H1 (cell line): Measurements from ENCODE around the gene RNF144A. TPM values are rescaled to one million over a fixed set of nuclear protein-coding genes. Genes with fewer than 3 reads are reported as not detected.

Experiments
- CTCF ChIA-PET: fragments of 300-600 bp; sonication (Branson Sonifier 250); formaldehyde crosslinking; loops from one replicate; lab custom pipeline; 2021; ENCODE audit not compliant: partially characterized antibody; lab: Charles Lee
- POLR2A ChIA-PET: fragments of 300-600 bp; sonication (Branson Sonifier 250); formaldehyde crosslinking; loops from one replicate; lab custom pipeline; 2021; ENCODE audit warnings: inconsistent platforms; ENCODE audit not compliant: partially characterized antibody; lab: Charles Lee
- DNase-seq, 2 experiments: peaks; one replicate each; pipeline versions ENCODE4 v3.0.0 to v3.0.0-alpha.2; 2010 to 2022; ENCODE audit warnings: low spot score in 2 of 2, low read depth in 1 of 2, mixed read lengths in 1 of 2
- FAIRE-seq: peaks from 2 replicates; lab custom pipeline; 2011; peaks lifted over from hg19 to GRCh38; lab: Jason Lieb, UNC
- H2AFZ ChIP-seq: 2 replicates; pipeline ENCODE4 v1.8.1; 2012; ENCODE audit warnings: low read length, inconsistent platforms
- H2AK5ac ChIP-seq: 2 replicates; pipeline ENCODE4 v1.6.1; 2013; ENCODE audit warnings: low read depth, low read length
- H2BK120ac ChIP-seq: replicated peaks from 2 replicates; pipeline ENCODE3; 2013; ENCODE audit warnings: low read depth, low read length, inconsistent platforms
- H2BK12ac ChIP-seq: 2 replicates; pipeline ENCODE4 v1.6.1; 2013; ENCODE audit warnings: low read depth, low read length
- H2BK15ac ChIP-seq: 2 replicates; pipeline ENCODE4 v1.6.1; 2013; ENCODE audit warnings: low read length
- H2BK20ac ChIP-seq: 2 replicates; pipeline ENCODE4 v1.6.1; 2013; ENCODE audit warnings: low read length
- H2BK5ac ChIP-seq: 2 replicates; pipeline ENCODE4 v1.6.1; 2013; ENCODE audit warnings: low read depth, low read length
- H3K14ac ChIP-seq: 2 replicates; pipeline ENCODE4 v1.6.1; 2013; ENCODE audit warnings: inconsistent platforms; ENCODE audit not compliant: insufficient read length
- H3K18ac ChIP-seq: 2 replicates; pipeline ENCODE4 v1.6.1; 2013; ENCODE audit warnings: low read length; ENCODE audit errors: extremely low read depth
- H3K23ac ChIP-seq: 2 replicates; pipeline ENCODE4 v1.6.1; 2013; ENCODE audit warnings: inconsistent platforms; ENCODE audit not compliant: insufficient read length
- H3K23me2 ChIP-seq: 2 replicates; pipeline ENCODE4 v1.6.1; 2013; ENCODE audit warnings: low read depth, low read length
- H3K27ac ChIP-seq: 2 replicates; pipeline ENCODE4 v1.6.1; 2011; ENCODE audit warnings: low read depth, low read length, inconsistent platforms
- H3K27me3 ChIP-seq, 4 experiments: replicated peaks in 1 of 4; 1 replicate in 1 of 4; 2 replicates in 3 of 4; pipeline versions ENCODE4 v1.6.1 to v1.8.1; 2011 to 2013; ENCODE audit warnings: low read length in 3 of 4, mild to moderate bottlenecking in 3 of 4, inconsistent platforms in 2 of 4, mixed read lengths in 2 of 4, moderate library complexity in 1 of 4; ENCODE audit not compliant: control insufficient read depth in 3 of 4, insufficient read depth in 3 of 4; ENCODE audit errors: extremely low read depth in 1 of 4
- H3K36me3 ChIP-seq, 4 experiments: 2 replicates each; pipeline versions ENCODE4 v1.6.1 to v1.8.1; 2011 to 2013; ENCODE audit warnings: mild to moderate bottlenecking in 4 of 4, low read length in 3 of 4, moderate library complexity in 2 of 4, control low read depth in 1 of 4, inconsistent platforms in 1 of 4; ENCODE audit not compliant: insufficient read depth in 4 of 4, control insufficient read depth in 2 of 4
- H3K4ac ChIP-seq: replicated peaks from 2 replicates; pipeline ENCODE3; 2013; ENCODE audit warnings: low read length, low read depth, mixed read lengths, inconsistent platforms; ENCODE audit not compliant: insufficient read length
- H3K4me1 ChIP-seq, 4 experiments: replicated peaks in 1 of 4; 1 replicate in 1 of 4; 2 replicates in 3 of 4; pipeline versions ENCODE4 v1.6.1 to v1.8.1; 2011 to 2013; ENCODE audit warnings: low read length in 3 of 4, inconsistent platforms in 2 of 4, mixed read lengths in 1 of 4; ENCODE audit not compliant: insufficient read depth in 4 of 4, control insufficient read depth in 3 of 4
- H3K4me2 ChIP-seq, 2 experiments: 2 replicates each; pipeline versions ENCODE4 v1.6.1 to v1.8.1; 2011 to 2013; ENCODE audit warnings: low read depth in 2 of 2, low read length in 2 of 2, control low read depth in 1 of 2, inconsistent platforms in 1 of 2, mild to moderate bottlenecking in 1 of 2; ENCODE audit not compliant: insufficient read depth in 1 of 2
- H3K4me3 ChIP-seq, 4 experiments: fragments of 200-600, 300-600 bp in 1 of 4; sonication (generic), shearing (Covaris generic), sonication (Bioruptor Twin) in 1 of 4; 2 replicates each; pipeline versions ENCODE4 v1.5.1 to v1.8.1; 2011 to 2016; ENCODE audit warnings: low read length in 4 of 4, low read depth in 3 of 4, control low read depth in 2 of 4, inconsistent platforms in 2 of 4, mild to moderate bottlenecking in 2 of 4, mixed read lengths in 1 of 4, moderate library complexity in 1 of 4; ENCODE audit not compliant: insufficient read depth in 2 of 4; ENCODE audit errors: extremely low read depth in 1 of 4
- H3K56ac ChIP-seq: replicated peaks from 2 replicates; pipeline ENCODE3; 2013; ENCODE audit warnings: low read depth, mild to moderate bottlenecking, mixed read lengths, low read length, inconsistent platforms; ENCODE audit not compliant: insufficient read length
- H3K79me1 ChIP-seq: 2 replicates; pipeline ENCODE4 v1.6.1; 2013; ENCODE audit warnings: low read depth, low read length, control low read depth
- H3K79me2 ChIP-seq, 2 experiments: 2 replicates each; pipeline versions ENCODE4 v1.6.1 to v1.8.1; 2012 to 2013; ENCODE audit warnings: low read length in 2 of 2, mild to moderate bottlenecking in 2 of 2, inconsistent platforms in 1 of 2; ENCODE audit not compliant: insufficient read depth in 2 of 2, control insufficient read depth in 1 of 2
- H3K9ac ChIP-seq, 4 experiments: replicated peaks in 1 of 4; 1 replicate in 1 of 4; 2 replicates in 3 of 4; pipeline versions ENCODE4 v1.6.1 to v1.8.1; 2011 to 2013; ENCODE audit warnings: low read depth in 3 of 4, low read length in 3 of 4, control low read depth in 2 of 4, mild to moderate bottlenecking in 2 of 4, moderate library complexity in 2 of 4, inconsistent platforms in 1 of 4; ENCODE audit errors: extremely low read depth in 1 of 4
- H3K9me3 ChIP-seq, 2 experiments: 2 replicates each; pipeline versions ENCODE4 v1.6.1 to v1.8.1; 2012 to 2013; ENCODE audit warnings: mild to moderate bottlenecking in 2 of 2, moderate library complexity in 2 of 2, control low read depth in 1 of 2, inconsistent platforms in 1 of 2, low read depth in 1 of 2, low read length in 1 of 2, mixed read lengths in 1 of 2; ENCODE audit not compliant: insufficient read depth in 2 of 2
- H4K20me1 ChIP-seq, 2 experiments: replicated peaks in 1 of 2; 2 replicates each; pipeline versions ENCODE3 to v1.8.1; 2011 to 2013; ENCODE audit warnings: inconsistent platforms in 2 of 2, low read length in 2 of 2, mild to moderate bottlenecking in 1 of 2; ENCODE audit not compliant: insufficient read depth in 2 of 2, control insufficient read depth in 1 of 2
- H4K5ac ChIP-seq: 2 replicates; pipeline ENCODE4 v1.6.1; 2013; ENCODE audit warnings: low read length, low read depth, mixed read lengths, inconsistent platforms; ENCODE audit not compliant: insufficient read length
- H4K8ac ChIP-seq: 2 replicates; pipeline ENCODE4 v1.8.0; 2013; ENCODE audit warnings: mild to moderate bottlenecking, moderate library complexity, low read length, inconsistent platforms; ENCODE audit not compliant: insufficient read depth; ENCODE audit errors: extremely low read depth
- H4K91ac ChIP-seq: replicated peaks from 2 replicates; pipeline ENCODE3; 2013; ENCODE audit warnings: low read length, mixed read lengths, inconsistent platforms; ENCODE audit not compliant: insufficient read length
- RXRA ChIP-seq: IDR thresholded peaks from 2 replicates; pipeline ENCODE4 v1.6.1; 2011; ENCODE audit warnings: low read depth, mild to moderate bottlenecking, low read length, moderate library complexity; ENCODE audit not compliant: insufficient read depth
- SP1 ChIP-seq: IDR thresholded peaks from 2 replicates; pipeline ENCODE4 v1.6.1; 2011; ENCODE audit warnings: low read depth, low read length
- TEAD4 ChIP-seq: IDR thresholded peaks from 2 replicates; pipeline ENCODE4 v1.6.1; 2012; ENCODE audit warnings: low read depth, low read length, inconsistent platforms, mixed read lengths
- WGBS, 2 experiments: shearing (Covaris generic) in 1 of 2; methylation state at CpG; one replicate each; pipeline versions ENCODE4 v1.1.6 to v1.1.7; 2013 to 2015; ENCODE audit warnings: low lambda C conversion rate in 2 of 2, mixed read lengths in 2 of 2, inconsistent platforms in 1 of 2, low coverage in 1 of 2, missing lambda C conversion rate in 1 of 2; ENCODE audit not compliant: insufficient replicate concordance in 2 of 2, insufficient coverage in 1 of 2, insufficient read length in 1 of 2; ENCODE audit errors: extremely low coverage in 1 of 2, missing lambda C conversion rate in 1 of 2; 5-methylcytosine and 5-hydroxymethylcytosine counted together
- polyA plus RNA-seq, 7 experiments: library from polyadenylated mRNA; depleted of rRNA in 3 of 7; stranded (reverse) in 5 of 7; unstranded in 2 of 7; fragments of >200 nt in 5 of 7; fragments of 200-250 nt in 2 of 7; gene quantifications; 1 replicate in 5 of 7; 2 replicates in 1 of 7; 4 replicates in 1 of 7; pipeline versions ENCODE4 v1.2.1 to v1.2.3, GENCODE V29; 2011 to 2013; ENCODE audit warnings: missing spikeins in 2 of 7, mixed read lengths in 2 of 7
- total RNA-seq: library from RNA; stranded (reverse); fragmentation: NEBNext Ultra II Directional; extraction: Animal tissue kit (Norgen Biotek cat#: 25700); gene quantifications from 2 replicates; pipeline ENCODE4 v1.2.1, GENCODE V29; 2021

The RNF144A gene
- total and polyA plus RNA-seq, 2 of the 8 experiments (the other 6 are each of a cell fraction or from before 2014, with no cell fraction given), result 14.0 to 15.0 TPM

- CTCF ChIA-PET, result interaction anchor here (0.8 to 11.8 kb wide), 6 partner anchors 10 to 139 kb away, joined by 3 to 94 read pairs (median 3); no protein-coding TSS in a partner anchor
- H4K20me1 ChIP-seq, result no peaks in the 10 kb centered on the region
- TF ChIP-seq TEAD4 (no peak), RXRA (no peak), SP1 (no peak)
These were observed 11.5 kb upstream of the RNF144A start for GRCh38 chr2:6905668-6906067.

More at GRCh38 chr2:6905668-6906067, 11.5 kb upstream of the RNF144A start:
- Histone ChIP-seq H3K56ac (no peak overlapping the region), H3K36me3 (no peaks in the 10 kb centered on the region), H3K9me3 (no peaks in the 10 kb centered on the region), H3K23ac (no peak overlapping the region), H3K27me3 (no peaks in the 10 kb centered on the region), H3K18ac (no peak overlapping the region), H3K27ac (no peak overlapping the region), H3K4ac (no peak overlapping the region), H4K8ac (no peak overlapping the region), H2BK5ac (no peak overlapping the region), H2BK15ac (no peak overlapping the region), H3K14ac (no peak overlapping the region), H2BK120ac (no peak overlapping the region), H3K4me3 (no peak overlapping the region), H4K91ac (no peak overlapping the region), H2AK5ac (no peak overlapping the region), H3K4me2 (no peak overlapping the region), H3K4me1 (no peaks in the 10 kb centered on the region), H2AFZ (no peak overlapping the region), H2BK20ac (no peak overlapping the region), H3K9ac (no peak overlapping the region), H2BK12ac (no peak overlapping the region), H3K23me2 (peaks cover 2% of the 10 kb centered on the region; the same call in 1 of the 2 replicates), H3K79me1 (no peaks in the 10 kb centered on the region), H4K5ac (no peak overlapping the region), H3K79me2 (no peaks in the 10 kb centered on the region)
- no peak for DNase-seq
- POLR2A ChIA-PET, result no interaction called here
- FAIRE-seq, result no peak
- 87% methylated on average over 1 of the region's 1 CpG; no CpG with 5 or more reads in 1 of the 2 experiments for WGBS, 2 experiments
